Astrocyte (in vitro differentiated cells and primary cell): ENCODE measurements around the gene PTPN9. TPM values are rescaled to one million over a fixed set of nuclear protein-coding genes. Genes with fewer than 3 reads are reported as not detected.

ENCODE experiments used
- DNase-seq: peaks from one replicate; pipeline ENCODE4 v3.0.0-alpha.2; 2010; ENCODE audit warnings: low read depth
- FAIRE-seq: peaks from 2 replicates; lab custom pipeline; 2011; peaks lifted over from hg19 to GRCh38; lab: Jason Lieb, UNC
- H2AFZ ChIP-seq: 2 replicates; pipeline ENCODE4 v1.6.0; 2012; ENCODE audit warnings: low read depth, low read length, inconsistent platforms
- H3K27ac ChIP-seq: 2 replicates; pipeline ENCODE4 v1.5.1; 2011; ENCODE audit warnings: low read depth, low read length, inconsistent platforms
- H3K27me3 ChIP-seq: 2 replicates; pipeline ENCODE4 v1.6.0; 2011; ENCODE audit warnings: low read length, inconsistent platforms; ENCODE audit not compliant: insufficient read depth
- H3K36me3 ChIP-seq: 2 replicates; pipeline ENCODE4 v1.5.1; 2011; ENCODE audit warnings: low read length, inconsistent platforms; ENCODE audit not compliant: insufficient read depth
- H3K4me1 ChIP-seq: 2 replicates; pipeline ENCODE4 v1.5.1; 2011; ENCODE audit warnings: low read length, inconsistent platforms; ENCODE audit not compliant: insufficient read depth
- H3K4me2 ChIP-seq: 2 replicates; pipeline ENCODE4 v1.6.0; 2012; ENCODE audit warnings: low read length, inconsistent platforms
- H3K4me3 ChIP-seq: 2 replicates; pipeline ENCODE4 v1.5.1; 2011; ENCODE audit warnings: low read depth, mild to moderate bottlenecking, low read length, inconsistent platforms; ENCODE audit not compliant: insufficient read depth
- H3K79me2 ChIP-seq: 2 replicates; pipeline ENCODE4 v1.6.0; 2012; ENCODE audit warnings: mild to moderate bottlenecking, low read length, inconsistent platforms; ENCODE audit not compliant: insufficient read depth
- H3K9ac ChIP-seq: 2 replicates; pipeline ENCODE4 v1.6.0; 2012; ENCODE audit warnings: mild to moderate bottlenecking, low read length, inconsistent platforms
- H3K9me3 ChIP-seq: 2 replicates; pipeline ENCODE4 v1.5.1; 2012; ENCODE audit warnings: low read depth, mild to moderate bottlenecking, low read length, inconsistent platforms; ENCODE audit not compliant: insufficient read depth
- H4K20me1 ChIP-seq: 2 replicates; pipeline ENCODE4 v1.6.0; 2012; ENCODE audit warnings: low read length, inconsistent platforms; ENCODE audit not compliant: insufficient read depth
- H3K27ac Mint-ChIP-seq: one replicate; pipeline ENCODE4 v1.8.0; 2021; ENCODE audit warnings: mild to moderate bottlenecking, mixed read lengths; ENCODE audit not compliant: unreplicated experiment
- H3K27me3 Mint-ChIP-seq: one replicate; pipeline ENCODE4 v1.8.0; 2021; ENCODE audit warnings: low read depth, mixed read lengths; ENCODE audit not compliant: unreplicated experiment
- H3K36me3 Mint-ChIP-seq: one replicate; pipeline ENCODE4 v1.8.0; 2021; ENCODE audit warnings: low read depth, mixed read lengths; ENCODE audit not compliant: unreplicated experiment
- H3K4me1 Mint-ChIP-seq: one replicate; pipeline ENCODE4 v1.8.0; 2021; ENCODE audit warnings: low read depth, mixed read lengths; ENCODE audit not compliant: unreplicated experiment
- H3K4me3 Mint-ChIP-seq: one replicate; pipeline ENCODE4 v1.8.0; 2021; ENCODE audit warnings: mild to moderate bottlenecking, moderate library complexity, mixed read lengths; ENCODE audit not compliant: unreplicated experiment
- H3K9me3 Mint-ChIP-seq: one replicate; pipeline ENCODE4 v1.8.0; 2021; ENCODE audit warnings: mild to moderate bottlenecking, mixed read lengths; ENCODE audit not compliant: unreplicated experiment
- EZH2 ChIP-seq: IDR thresholded peaks from 2 replicates; pipeline ENCODE4 v1.6.1; 2012; ENCODE audit warnings: mild to moderate bottlenecking, low read length, inconsistent platforms; ENCODE audit not compliant: insufficient read depth
- total RNA-seq: library from RNA; stranded (reverse); gene quantifications from 2 replicates; pipeline ENCODE4 v1.2.1, GENCODE V29; 2021
- TF ChIP-seq, protein P1 (sequence below): IDR thresholded peaks from 2 replicates; pipeline ENCODE4 v1.5.1; 2011; ENCODE audit warnings: low read depth, mild to moderate bottlenecking, inconsistent platforms, low read length, moderate library complexity; ENCODE audit not compliant: insufficient read depth

The PTPN9 gene
- total RNA-seq, 1 donor from 2014 or later: 34.7 TPM

GRCh38 chr15:75538376-75538775 lies 40.7 kb downstream of the PTPN9 start:
- Histone ChIP-seq H3K9me3 (no peaks in the 10 kb centered on the region), H3K27me3 (no peaks in the 10 kb centered on the region), H3K4me1 (no peaks in the 10 kb centered on the region), H3K79me2 (peaks cover 79% of the 10 kb centered on the region), H3K27ac (no peak overlapping the region), H3K4me2 (no peak overlapping the region), H3K9ac (no peak overlapping the region), H3K4me3 (no peak overlapping the region), H4K20me1 (peaks cover 63% of the 10 kb centered on the region), H3K36me3 (peaks cover 3% of the 10 kb centered on the region), H2AFZ (no peak overlapping the region)
- TF ChIP-seq EZH2: no peak
- TF ChIP-seq, protein P1, sequence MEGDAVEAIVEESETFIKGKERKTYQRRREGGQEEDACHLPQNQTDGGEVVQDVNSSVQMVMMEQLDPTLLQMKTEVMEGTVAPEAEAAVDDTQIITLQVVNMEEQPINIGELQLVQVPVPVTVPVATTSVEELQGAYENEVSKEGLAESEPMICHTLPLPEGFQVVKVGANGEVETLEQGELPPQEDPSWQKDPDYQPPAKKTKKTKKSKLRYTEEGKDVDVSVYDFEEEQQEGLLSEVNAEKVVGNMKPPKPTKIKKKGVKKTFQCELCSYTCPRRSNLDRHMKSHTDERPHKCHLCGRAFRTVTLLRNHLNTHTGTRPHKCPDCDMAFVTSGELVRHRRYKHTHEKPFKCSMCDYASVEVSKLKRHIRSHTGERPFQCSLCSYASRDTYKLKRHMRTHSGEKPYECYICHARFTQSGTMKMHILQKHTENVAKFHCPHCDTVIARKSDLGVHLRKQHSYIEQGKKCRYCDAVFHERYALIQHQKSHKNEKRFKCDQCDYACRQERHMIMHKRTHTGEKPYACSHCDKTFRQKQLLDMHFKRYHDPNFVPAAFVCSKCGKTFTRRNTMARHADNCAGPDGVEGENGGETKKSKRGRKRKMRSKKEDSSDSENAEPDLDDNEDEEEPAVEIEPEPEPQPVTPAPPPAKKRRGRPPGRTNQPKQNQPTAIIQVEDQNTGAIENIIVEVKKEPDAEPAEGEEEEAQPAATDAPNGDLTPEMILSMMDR: no peak
- H3K4me3 Mint-ChIP-seq: no peak overlapping the region
- no peak for FAIRE-seq
- no peaks in the 10 kb centered on the region for H3K9me3 Mint-ChIP-seq
- no peak overlapping the region for H3K27ac Mint-ChIP-seq
- H3K27me3 Mint-ChIP-seq: no peaks in the 10 kb centered on the region
- H3K4me1 Mint-ChIP-seq: peaks cover 3% of the 10 kb centered on the region
- no peak for DNase-seq
- H3K36me3 Mint-ChIP-seq: no peaks in the 10 kb centered on the region

GRCh38 chr15:75533945-75534344 lies 45.2 kb downstream of the PTPN9 start:
- Histone ChIP-seq H3K4me2 (no peak overlapping the region), H2AFZ (no peak overlapping the region), H3K4me3 (no peak overlapping the region), H3K4me1 (peaks cover 17% of the 10 kb centered on the region), H4K20me1 (peaks cover 73% of the 10 kb centered on the region), H3K36me3 (no peaks in the 10 kb centered on the region), H3K9me3 (no peaks in the 10 kb centered on the region), H3K27ac (no peak overlapping the region), H3K79me2 (peaks cover 80% of the 10 kb centered on the region), H3K9ac (no peak overlapping the region), H3K27me3 (no peaks in the 10 kb centered on the region)
- DNase-seq (no peak), FAIRE-seq (no peak)
- H3K36me3 Mint-ChIP-seq: no peaks in the 10 kb centered on the region
- H3K9me3 Mint-ChIP-seq: no peaks in the 10 kb centered on the region
- no peak overlapping the region for H3K4me3 Mint-ChIP-seq
- H3K27ac Mint-ChIP-seq: no peak overlapping the region
- TF ChIP-seq EZH2: no peak
- TF ChIP-seq, protein P1: no peak
- no peaks in the 10 kb centered on the region for H3K27me3 Mint-ChIP-seq
- peaks cover 12% of the 10 kb centered on the region for H3K4me1 Mint-ChIP-seq

GRCh38 chr15:75532413-75533250 lies 46.5 kb downstream of the PTPN9 start:
- Mint-ChIP-seq H3K4me1 (peaks cover 12% of the 10 kb centered on the region), H3K27ac (peak overlapping the region; percentile 12), H3K36me3 (no peaks in the 10 kb centered on the region), H3K9me3 (no peaks in the 10 kb centered on the region), H3K4me3 (no peak overlapping the region), H3K27me3 (no peaks in the 10 kb centered on the region)
- Histone ChIP-seq H3K4me3 (no peak overlapping the region), H3K79me2 (peaks cover 81% of the 10 kb centered on the region), H3K9me3 (no peaks in the 10 kb centered on the region), H3K4me1 (peaks cover 17% of the 10 kb centered on the region), H2AFZ (no peak overlapping the region), H3K27me3 (no peaks in the 10 kb centered on the region), H3K36me3 (no peaks in the 10 kb centered on the region), H3K9ac (peak overlapping the region; percentile 7), H3K27ac (peak overlapping the region; percentile 10), H4K20me1 (peaks cover 76% of the 10 kb centered on the region), H3K4me2 (peak overlapping the region; percentile 65)
- FAIRE-seq: no peak
- peak; percentile 59 for DNase-seq
- TF ChIP-seq, protein P1: no peak
- no peak for TF ChIP-seq EZH2
